ENCODE measurements around the gene RFX4.

Gene RFX4

GRCh38 chr12:106760184-106760531 lies 177.4 kb downstream of the RFX4 start:
- DNase-seq (ENCODE audit: insufficient read length, low spot score) (peak; percentile 47), FAIRE-seq (peak; percentile 90)
- TF ChIP-seq POLR2A (IDR thresholded peaks at IDR 0.05; ENCODE audit: low read depth, low read length) (peak; percentile 58; the same call in 1 of the 2 replicates), POLR2AphosphoS5 (IDR thresholded peaks at IDR 0.05; ENCODE audit: low read depth, low read length) (no peak), PAX5 (IDR thresholded peaks at IDR 0.05; ENCODE audit: insufficient read depth, low read length, severe bottlenecking) (no peak), SPI1 (IDR thresholded peaks at IDR 0.05; ENCODE audit: low read depth, low read length) (peak; percentile 65), TAF1 (IDR thresholded peaks at IDR 0.05; ENCODE audit: low read depth, low read length) (no peak), POU2F2 (IDR thresholded peaks at IDR 0.05; ENCODE audit: low read depth, low read length) (peak; percentile 60; the same call in 1 of the 2 replicates)

GRCh38 chr12:106764220-106764619 lies 181.4 kb downstream of the RFX4 start:
- FAIRE-seq, result no peak

GRCh38 chr12:106764738-106765137 lies 181.9 kb downstream of the RFX4 start:
- TF ChIP-seq POLR2A (IDR thresholded peaks at IDR 0.05; ENCODE audit: low read depth, low read length) (no peak), PAX5 (IDR thresholded peaks at IDR 0.05; ENCODE audit: insufficient read depth, low read length, severe bottlenecking) (no peak), POU2F2 (IDR thresholded peaks at IDR 0.05; ENCODE audit: low read depth, low read length) (no peak), POLR2AphosphoS5 (IDR thresholded peaks at IDR 0.05; ENCODE audit: low read depth, low read length) (no peak), TAF1 (IDR thresholded peaks at IDR 0.05; ENCODE audit: low read depth, low read length) (no peak), SPI1 (IDR thresholded peaks at IDR 0.05; ENCODE audit: low read depth, low read length) (no peak)
- FAIRE-seq (no peak), DNase-seq (ENCODE audit: insufficient read length, low spot score) (no peak)

More at GRCh38 chr12:106764220-106764619, 181.4 kb downstream of the RFX4 start:
- no peak for DNase-seq (ENCODE audit: insufficient read length, low spot score)
- no peak for TF ChIP-seq POU2F2 (IDR thresholded peaks at IDR 0.05; ENCODE audit: low read depth, low read length)
- TF ChIP-seq TAF1 (IDR thresholded peaks at IDR 0.05; ENCODE audit: low read depth, low read length), result no peak
- TF ChIP-seq POLR2A (IDR thresholded peaks at IDR 0.05; ENCODE audit: low read depth, low read length), result no peak
- TF ChIP-seq POLR2AphosphoS5 (IDR thresholded peaks at IDR 0.05; ENCODE audit: low read depth, low read length), result no peak
- TF ChIP-seq SPI1 (IDR thresholded peaks at IDR 0.05; ENCODE audit: low read depth, low read length), result no peak
- no peak for TF ChIP-seq PAX5 (IDR thresholded peaks at IDR 0.05; ENCODE audit: insufficient read depth, low read length, severe bottlenecking)

- TF ChIP-seq PAX5 (IDR thresholded peaks at IDR 0.05; ENCODE audit: insufficient read depth, low read length, severe bottlenecking), result no peak
- no peak for TF ChIP-seq POU2F2 (IDR thresholded peaks at IDR 0.05; ENCODE audit: low read depth, low read length)
- no peak for TF ChIP-seq POLR2AphosphoS5 (IDR thresholded peaks at IDR 0.05; ENCODE audit: low read depth, low read length)
- TF ChIP-seq POLR2A (IDR thresholded peaks at IDR 0.05; ENCODE audit: low read depth, low read length), result no peak
- no peak for TF ChIP-seq TAF1 (IDR thresholded peaks at IDR 0.05; ENCODE audit: low read depth, low read length)
- no peak for TF ChIP-seq SPI1 (IDR thresholded peaks at IDR 0.05; ENCODE audit: low read depth, low read length)
- DNase-seq (ENCODE audit: insufficient read length, low spot score) (no peak), FAIRE-seq (no peak)
Measured at GRCh38 chr12:106766393-106766826, 183.6 kb downstream of the RFX4 start.

DNA sequence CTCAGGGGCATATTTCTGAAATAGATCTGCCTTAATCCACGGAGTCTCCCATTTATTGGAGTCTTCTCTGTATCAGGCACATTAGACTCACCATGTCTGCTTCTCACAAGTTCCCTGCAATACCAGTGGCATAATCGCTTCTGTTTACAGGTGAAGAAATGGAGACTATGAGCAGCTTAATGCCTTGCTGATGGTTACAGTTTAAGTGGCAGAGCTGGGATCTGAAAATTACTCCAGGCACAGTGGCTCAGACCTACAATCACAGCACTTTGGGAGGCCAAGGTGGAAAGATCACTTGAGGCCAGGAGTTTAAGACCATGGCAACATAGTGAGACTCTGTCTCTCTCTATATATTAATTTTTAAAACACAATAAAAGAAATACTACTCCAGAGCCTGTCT lies 184.4 kb downstream of the RFX4 start:
- no peak for DNase-seq (ENCODE audit: insufficient read length, low spot score)
- TF ChIP-seq PAX5 (IDR thresholded peaks at IDR 0.05; ENCODE audit: insufficient read depth, low read length, severe bottlenecking), result no peak
- TF ChIP-seq POLR2AphosphoS5 (IDR thresholded peaks at IDR 0.05; ENCODE audit: low read depth, low read length), result no peak
- no peak for TF ChIP-seq POU2F2 (IDR thresholded peaks at IDR 0.05; ENCODE audit: low read depth, low read length)
- TF ChIP-seq TAF1 (IDR thresholded peaks at IDR 0.05; ENCODE audit: low read depth, low read length), result no peak
- TF ChIP-seq POLR2A (IDR thresholded peaks at IDR 0.05; ENCODE audit: low read depth, low read length), result no peak
- no peak for TF ChIP-seq SPI1 (IDR thresholded peaks at IDR 0.05; ENCODE audit: low read depth, low read length)
- FAIRE-seq, result no peak

DNA sequence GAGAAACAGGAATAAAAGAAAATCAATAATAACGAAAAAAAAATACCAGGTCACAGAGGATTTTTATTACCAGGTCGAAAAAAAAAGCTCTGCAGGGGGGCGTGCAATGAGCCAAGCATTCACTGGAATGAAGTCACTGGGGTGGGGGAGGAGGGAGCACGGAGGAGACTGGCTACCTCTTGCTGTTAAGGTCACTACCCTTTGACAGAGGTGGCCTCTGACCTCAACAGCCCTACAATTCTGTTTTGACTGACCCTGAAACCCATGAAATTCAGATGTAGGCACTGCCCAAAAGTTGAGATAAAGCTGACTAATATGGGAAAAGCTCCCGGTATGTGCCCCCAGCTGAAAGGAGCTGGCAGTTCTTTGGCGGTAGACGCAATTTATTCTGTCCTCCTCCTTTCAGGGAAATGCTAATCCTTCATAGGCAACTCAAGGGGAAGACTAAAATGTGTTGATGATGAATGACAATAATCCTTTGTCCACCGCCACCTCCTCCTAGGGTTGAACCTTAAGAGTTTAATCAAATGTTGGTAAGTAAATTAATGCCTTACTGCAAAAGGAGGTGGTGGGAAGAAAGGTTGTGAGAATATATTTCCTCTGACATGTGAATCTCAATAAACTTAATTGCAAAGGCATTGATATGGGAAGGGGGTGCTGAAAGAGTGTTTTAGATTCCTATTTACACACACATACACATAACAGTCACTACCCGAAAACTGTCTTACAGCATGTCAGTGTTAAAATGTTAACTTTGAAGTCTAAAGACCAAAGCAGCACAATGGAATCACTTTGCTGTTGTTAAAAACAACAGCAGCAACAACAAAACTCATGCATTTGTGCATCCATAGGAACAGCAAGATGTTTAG lies 185.4 kb downstream of the RFX4 start:
- TF ChIP-seq POLR2AphosphoS5 (IDR thresholded peaks at IDR 0.05; ENCODE audit: low read depth, low read length), result no peak
- no peak for TF ChIP-seq PAX5 (IDR thresholded peaks at IDR 0.05; ENCODE audit: insufficient read depth, low read length, severe bottlenecking)
- no peak for TF ChIP-seq SPI1 (IDR thresholded peaks at IDR 0.05; ENCODE audit: low read depth, low read length)
- no peak for TF ChIP-seq TAF1 (IDR thresholded peaks at IDR 0.05; ENCODE audit: low read depth, low read length)
- TF ChIP-seq POU2F2 (IDR thresholded peaks at IDR 0.05; ENCODE audit: low read depth, low read length), result no peak
- no peak for FAIRE-seq

DNA sequence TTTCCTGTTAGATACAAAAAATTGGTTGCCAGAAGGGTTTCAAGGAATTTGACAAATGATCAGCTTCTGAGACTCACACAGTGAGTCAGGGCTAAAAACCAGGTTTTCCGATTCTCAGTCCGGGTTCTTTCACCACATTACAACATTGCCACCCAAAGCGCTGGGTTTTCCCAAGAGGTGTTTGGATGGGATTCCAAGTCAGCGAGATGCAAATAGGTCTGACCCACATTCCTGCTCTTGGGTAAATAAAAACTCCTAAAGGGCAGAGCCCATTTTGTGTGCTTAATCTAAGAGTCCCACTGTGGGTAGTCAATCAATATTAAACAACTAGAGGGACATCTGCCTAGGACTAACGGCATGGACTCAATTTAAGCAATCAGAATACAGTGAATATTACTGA lies 186.3 kb downstream of the RFX4 start:
- TF ChIP-seq TAF1 (IDR thresholded peaks at IDR 0.05; ENCODE audit: low read depth, low read length), result no peak
- no peak for TF ChIP-seq SPI1 (IDR thresholded peaks at IDR 0.05; ENCODE audit: low read depth, low read length)
- TF ChIP-seq POLR2A (IDR thresholded peaks at IDR 0.05; ENCODE audit: low read depth, low read length), result no peak
- TF ChIP-seq POLR2AphosphoS5 (IDR thresholded peaks at IDR 0.05; ENCODE audit: low read depth, low read length), result no peak
- TF ChIP-seq PAX5 (IDR thresholded peaks at IDR 0.05; ENCODE audit: insufficient read depth, low read length, severe bottlenecking), result no peak
- no peak for TF ChIP-seq POU2F2 (IDR thresholded peaks at IDR 0.05; ENCODE audit: low read depth, low read length)
- no peak for DNase-seq (ENCODE audit: insufficient read length, low spot score)
- FAIRE-seq, result no peak

More for the DNA sequence above, 185.4 kb downstream of the RFX4 start:
- DNase-seq (ENCODE audit: insufficient read length, low spot score), result no peak

DNA sequence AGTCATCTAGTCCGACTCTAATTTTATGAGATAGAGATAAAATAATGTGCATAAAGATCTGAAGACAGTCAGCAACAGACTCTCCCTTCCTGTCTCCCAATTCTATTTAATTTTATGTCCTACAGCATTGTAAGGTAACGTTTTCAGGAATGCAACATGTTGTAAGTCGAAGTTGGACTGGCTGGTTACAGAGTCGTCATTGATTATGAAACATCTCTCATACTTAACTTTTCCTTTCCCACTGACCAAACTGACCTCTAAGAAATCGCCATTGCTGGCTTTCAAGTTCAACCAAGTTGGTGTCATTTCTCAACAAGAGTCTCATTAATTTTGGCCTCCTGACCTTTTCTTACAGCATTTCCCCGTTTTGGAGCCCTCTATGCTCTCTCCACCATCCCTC lies 186.7 kb downstream of the RFX4 start:
- DNase-seq (ENCODE audit: insufficient read length, low spot score) (no peak), FAIRE-seq (no peak)
- TF ChIP-seq POLR2A (IDR thresholded peaks at IDR 0.05; ENCODE audit: low read depth, low read length), result no peak
- TF ChIP-seq PAX5 (IDR thresholded peaks at IDR 0.05; ENCODE audit: insufficient read depth, low read length, severe bottlenecking), result no peak
- TF ChIP-seq SPI1 (IDR thresholded peaks at IDR 0.05; ENCODE audit: low read depth, low read length), result no peak
- TF ChIP-seq POU2F2 (IDR thresholded peaks at IDR 0.05; ENCODE audit: low read depth, low read length), result no peak
- no peak for TF ChIP-seq TAF1 (IDR thresholded peaks at IDR 0.05; ENCODE audit: low read depth, low read length)
- TF ChIP-seq POLR2AphosphoS5 (IDR thresholded peaks at IDR 0.05; ENCODE audit: low read depth, low read length), result no peak

DNA sequence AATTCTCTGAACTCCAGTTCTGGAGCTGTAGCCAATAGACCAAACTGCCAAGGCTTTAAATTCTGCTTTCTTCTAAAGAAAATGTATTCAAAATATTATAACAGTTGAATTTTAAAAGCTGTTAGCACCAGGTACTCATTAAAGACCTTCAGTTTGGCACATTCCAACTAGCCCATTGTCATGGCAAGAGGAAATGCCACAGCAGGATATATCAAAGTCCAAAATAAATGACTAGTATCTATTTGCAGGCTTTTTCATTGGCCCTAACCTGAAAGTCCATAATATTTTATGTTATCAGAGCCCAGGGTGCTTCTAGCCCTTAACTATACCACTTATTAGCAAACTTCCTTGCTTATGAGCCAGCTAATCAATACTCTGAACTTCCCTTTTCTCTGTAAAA lies 188.6 kb downstream of the RFX4 start:
- no peak for DNase-seq (ENCODE audit: insufficient read length, low spot score)
- FAIRE-seq, result no peak
- TF ChIP-seq SPI1 (IDR thresholded peaks at IDR 0.05; ENCODE audit: low read depth, low read length), result no peak
- TF ChIP-seq POU2F2 (IDR thresholded peaks at IDR 0.05; ENCODE audit: low read depth, low read length), result no peak
- TF ChIP-seq POLR2AphosphoS5 (IDR thresholded peaks at IDR 0.05; ENCODE audit: low read depth, low read length), result no peak
- no peak for TF ChIP-seq TAF1 (IDR thresholded peaks at IDR 0.05; ENCODE audit: low read depth, low read length)
- TF ChIP-seq PAX5 (IDR thresholded peaks at IDR 0.05; ENCODE audit: insufficient read depth, low read length, severe bottlenecking), result no peak
